Psoas muscle (tissue), 8 donors: ENCODE data around the gene LRTM2. TPM values are rescaled to one million over a fixed set of nuclear protein-coding genes. Genes with fewer than 3 reads are reported as not detected.

Source experiments
- ATAC-seq, 4 donors: fragments of 200-7000 bp; cut with Tn5 transposase; one replicate each; pipeline ENCODE4 v1.9.1; 2020; ENCODE audit warnings: moderate library complexity in 3 of 4, mild to moderate bottlenecking in 2 of 4
- DNase-seq, 2 donors: peaks; one replicate each; pipeline ENCODE4 v3.0.0-alpha.2; 2020
- H3K27ac ChIP-seq: fragments of 200-600 bp; one replicate; pipeline ENCODE4 v1.8.0; 2022
- H3K27me3 ChIP-seq, 3 donors: fragments of 200-600 bp in 1 of 3; one replicate each; pipeline versions ENCODE4 v1.6.1 to v1.8.0; 2013 to 2022; ENCODE audit warnings: low read length in 2 of 3, mild to moderate bottlenecking in 2 of 3, moderate library complexity in 1 of 3; ENCODE audit not compliant: insufficient read depth in 3 of 3
- H3K36me3 ChIP-seq, 2 donors: fragments of 200-600 bp in 1 of 2; one replicate each; pipeline versions ENCODE4 v1.6.1 to v1.8.0; 2013 to 2022; ENCODE audit warnings: low read depth in 1 of 2, mild to moderate bottlenecking in 1 of 2, moderate library complexity in 1 of 2; ENCODE audit not compliant: insufficient read depth in 1 of 2
- H3K4me1 ChIP-seq: fragments of 200-600 bp; one replicate; pipeline ENCODE4 v1.8.0; 2022
- H3K4me3 ChIP-seq: fragments of 200-600 bp; one replicate; pipeline ENCODE4 v1.8.0; 2022; ENCODE audit warnings: mild to moderate bottlenecking
- H3K9me3 ChIP-seq: fragments of 200-600 bp; one replicate; pipeline ENCODE4 v1.8.0; 2022
- WGBS, 3 donors: extraction: QIAGEN DNeasy Blood & Tissue Kit; methylation state at CpG; one replicate each; pipeline versions ENCODE4 v1.1.6 to v1.1.7; 2013; 5-methylcytosine and 5-hydroxymethylcytosine counted together
- intact Hi-C, 2 donors: fragments of 100-400 bp; cut with DNase I; formaldehyde crosslinking; loops; one replicate each; pipeline versions ENCODE4 v1.11.0 to v1.14.2; 2022
- polyA plus RNA-seq, 3 donors: library from polyadenylated mRNA; stranded (reverse); fragments of 200-250 nt; gene quantifications; one replicate each; pipeline ENCODE4 v1.2.3, GENCODE V29; 2013
- total RNA-seq, 4 donors: library from RNA; stranded (reverse); fragmentation: NEBNext Ultra II Directional in 2 of 4; extraction: Animal tissue kit (Norgen Biotek cat#: 25700) in 2 of 4; gene quantifications; one replicate each; pipeline versions ENCODE4 v1.2.1 to v1.2.4, GENCODE V29; 2021 to 2023
- TF ChIP-seq, protein P1 (sequence below): fragments of 200-600 bp; IDR thresholded peaks from one replicate; pipeline ENCODE4 v1.8.0; 2022; ENCODE audit warnings: antibody characterized with exemption
- donor health status: healthy with polysubstance abuse.
- donor health status: DM: no; HTN: no; CAD: no; lungs with moderate emphysema.
- donor health status: Bipolar disorder and iron deficiency.
- donor health status: healthy.
- donor health status: DM: yes; HTN: yes; CAD: no.
- donor health status: DM: no; HTN: no; CAD: no.
- donor health status: DM: no; HTN: no; CAD: no.
- donor health status: DM: yes; HTN: yes; CAD: no.

LRTM2 gene
- total and polyA plus RNA-seq, 7 donors, result not detected

DNA sequence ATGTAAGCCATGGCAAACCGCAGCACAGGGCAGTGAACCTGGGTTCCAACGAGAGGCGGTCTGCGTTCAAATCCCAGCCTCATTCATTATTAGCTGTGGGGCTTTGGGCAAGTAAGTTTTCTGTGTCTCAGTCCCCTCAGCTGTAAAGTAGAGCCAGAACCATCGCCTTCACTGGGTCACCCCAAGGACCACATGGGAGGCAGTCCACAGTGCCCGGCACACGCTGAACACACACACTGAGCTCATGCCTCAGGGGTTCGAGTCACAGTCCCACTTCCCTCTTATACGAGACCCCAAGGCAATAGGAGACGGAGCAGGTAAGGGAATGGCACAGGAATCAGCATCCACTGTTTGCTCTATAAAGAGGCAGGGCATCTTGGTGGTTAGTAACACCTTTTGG, 19.1 kb downstream of the LRTM2 start:
- Histone ChIP-seq H3K27ac (no peak overlapping the region), H3K4me3 (no peak overlapping the region), H3K27me3 (peaks cover 0 to 12% (median 4%) of the 10 kb centered on the region in 3 donors), H3K9me3 (no peaks in the 10 kb centered on the region), H3K4me1 (no peaks in the 10 kb centered on the region), H3K36me3 (no peaks in the 10 kb centered on the region)
- TF ChIP-seq, protein P1, sequence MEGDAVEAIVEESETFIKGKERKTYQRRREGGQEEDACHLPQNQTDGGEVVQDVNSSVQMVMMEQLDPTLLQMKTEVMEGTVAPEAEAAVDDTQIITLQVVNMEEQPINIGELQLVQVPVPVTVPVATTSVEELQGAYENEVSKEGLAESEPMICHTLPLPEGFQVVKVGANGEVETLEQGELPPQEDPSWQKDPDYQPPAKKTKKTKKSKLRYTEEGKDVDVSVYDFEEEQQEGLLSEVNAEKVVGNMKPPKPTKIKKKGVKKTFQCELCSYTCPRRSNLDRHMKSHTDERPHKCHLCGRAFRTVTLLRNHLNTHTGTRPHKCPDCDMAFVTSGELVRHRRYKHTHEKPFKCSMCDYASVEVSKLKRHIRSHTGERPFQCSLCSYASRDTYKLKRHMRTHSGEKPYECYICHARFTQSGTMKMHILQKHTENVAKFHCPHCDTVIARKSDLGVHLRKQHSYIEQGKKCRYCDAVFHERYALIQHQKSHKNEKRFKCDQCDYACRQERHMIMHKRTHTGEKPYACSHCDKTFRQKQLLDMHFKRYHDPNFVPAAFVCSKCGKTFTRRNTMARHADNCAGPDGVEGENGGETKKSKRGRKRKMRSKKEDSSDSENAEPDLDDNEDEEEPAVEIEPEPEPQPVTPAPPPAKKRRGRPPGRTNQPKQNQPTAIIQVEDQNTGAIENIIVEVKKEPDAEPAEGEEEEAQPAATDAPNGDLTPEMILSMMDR, result no peak
- intact Hi-C loops, result loop anchor here in 1 of 2 donors (5.0 kb wide), 1 partner anchor 73 kb away; no protein-coding TSS in a partner anchor
- DNase-seq, result no peak
- ATAC-seq, result no peak
- WGBS, 3 donors, result 92 to 93% (median 93%) methylated on average over 10 of the region's 10 CpGs

DNA sequence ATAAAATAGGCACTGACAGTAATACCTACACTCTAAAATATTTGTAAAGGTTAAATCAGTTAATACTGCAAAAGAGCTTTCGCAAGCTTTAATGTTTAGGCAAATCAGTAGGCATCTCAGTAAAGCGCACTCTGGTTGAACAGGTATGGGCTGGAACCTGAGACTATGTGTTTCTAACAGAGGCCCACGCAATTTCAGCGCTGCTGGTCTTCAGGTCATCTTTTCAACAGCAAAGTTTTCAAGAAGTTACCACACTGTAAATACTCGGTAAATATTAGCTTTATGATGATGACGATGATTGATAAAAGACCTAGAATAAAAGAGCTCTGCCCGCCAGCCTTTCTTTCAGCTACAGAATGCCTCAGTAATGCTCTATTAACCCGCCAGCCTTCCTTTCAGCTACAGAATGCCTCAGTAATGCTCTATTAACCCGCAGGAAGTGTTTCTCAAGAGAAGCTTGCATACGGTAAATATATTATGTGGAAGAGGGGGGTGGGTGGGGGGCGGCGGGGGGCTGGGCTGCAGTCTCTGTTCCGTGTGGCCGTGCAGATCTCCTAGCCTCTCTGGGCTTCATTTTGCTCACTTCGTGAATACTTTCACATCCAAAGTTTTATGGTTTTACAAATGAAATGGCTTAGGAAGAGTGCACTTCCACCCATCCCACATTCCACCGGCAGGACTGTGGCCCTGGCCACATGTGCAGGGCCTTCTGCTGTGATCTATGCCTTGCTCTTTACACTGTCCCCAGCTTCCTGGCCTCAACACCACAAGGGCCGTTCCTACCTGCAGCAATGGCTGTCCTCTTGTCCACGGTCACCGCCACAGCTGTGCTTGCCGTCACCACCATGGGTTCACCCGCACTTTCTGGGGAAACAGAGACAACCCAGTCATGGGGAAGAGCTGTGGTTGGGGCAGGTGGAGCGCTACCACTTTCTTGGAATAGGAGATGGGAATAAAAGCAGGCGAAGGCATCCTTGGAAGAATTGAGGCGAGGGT, 19.9 kb downstream of the LRTM2 start:
- no peak for ATAC-seq
- no peak overlapping the region for H3K27ac ChIP-seq
- no peak overlapping the region for H3K4me3 ChIP-seq
- no peaks in the 10 kb centered on the region for H3K4me1 ChIP-seq
- no peaks in the 10 kb centered on the region for H3K9me3 ChIP-seq
- no peak for DNase-seq
- 68 to 71% (median 68%) methylated on average over 24 of the region's 24 CpGs for WGBS, 3 donors
- H3K36me3 ChIP-seq, result no peaks in the 10 kb centered on the region
- TF ChIP-seq, protein P1, result no peak
- peaks cover 0 to 12% (median 4%) of the 10 kb centered on the region in 3 donors for H3K27me3 ChIP-seq
- intact Hi-C loops, result loop anchor here in 1 of 2 donors (5.0 kb wide), 1 partner anchor 72 kb away; no protein-coding TSS in a partner anchor

DNA sequence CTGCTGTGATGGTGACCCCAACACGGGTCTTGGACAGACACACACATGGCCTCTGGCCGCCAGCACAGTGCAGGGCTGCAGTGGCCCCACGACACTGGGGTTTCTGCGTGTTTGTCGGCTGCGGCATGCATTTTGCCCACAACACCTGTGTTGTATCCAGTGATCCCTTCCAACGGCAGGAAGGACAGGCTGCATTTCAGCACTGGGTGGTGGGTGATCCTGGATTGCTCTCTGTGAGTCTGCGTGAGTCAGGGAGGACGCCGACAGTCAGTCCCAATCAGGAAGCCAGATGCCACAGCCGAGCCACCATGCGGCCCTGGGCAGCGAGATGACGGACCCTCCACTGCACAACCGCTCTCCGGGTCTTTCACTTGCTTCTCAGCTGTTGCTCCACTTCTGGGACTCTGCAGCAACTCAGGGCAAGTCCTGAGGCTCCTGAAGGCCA, 20.6 kb downstream of the LRTM2 start:
- no peaks in the 10 kb centered on the region for H3K9me3 ChIP-seq
- H3K27ac ChIP-seq, result no peak overlapping the region
- ATAC-seq, result no peak
- 84 to 86% (median 86%) methylated on average over 16 of the region's 16 CpGs for WGBS, 3 donors
- DNase-seq, result no peak
- H3K27me3 ChIP-seq, result peaks cover 0 to 12% (median 4%) of the 10 kb centered on the region in 3 donors
- intact Hi-C loops, result no loop called here
- TF ChIP-seq, protein P1, result no peak
- H3K4me3 ChIP-seq, result no peak overlapping the region
- no peaks in the 10 kb centered on the region for H3K4me1 ChIP-seq
- no peaks in the 10 kb centered on the region for H3K36me3 ChIP-seq

DNA sequence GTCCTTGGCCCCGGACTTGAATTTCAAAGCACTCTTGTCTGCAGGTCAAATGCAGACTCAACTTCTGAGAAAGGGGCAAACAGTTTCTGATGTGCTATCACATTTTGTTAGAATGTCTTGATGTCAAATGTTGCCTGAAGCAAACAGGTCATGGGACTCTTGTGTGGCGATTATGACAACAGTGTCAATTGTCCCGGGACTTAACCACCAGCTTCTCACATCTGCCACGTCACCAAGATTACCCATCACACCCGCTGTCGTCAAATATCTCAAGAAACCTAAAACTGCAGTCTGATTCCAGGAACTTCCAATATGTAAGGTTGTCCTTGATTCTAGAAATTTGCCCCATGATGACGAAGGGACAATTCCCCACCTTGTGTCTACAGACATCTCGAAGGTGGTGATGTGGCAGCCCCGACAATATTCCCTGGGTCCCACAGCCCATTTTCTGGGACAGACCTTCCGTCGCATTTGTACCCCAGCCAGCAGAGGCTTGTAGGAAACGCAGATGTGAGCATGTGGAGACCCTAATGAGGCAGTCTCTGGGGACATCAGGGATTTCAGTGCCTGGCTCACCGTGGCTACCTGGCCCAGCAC, 21.3 kb downstream of the LRTM2 start:
- 75 to 79% (median 78%) methylated on average over 13 of the region's 13 CpGs for WGBS, 3 donors
- TF ChIP-seq, protein P1, result no peak
- no peak for DNase-seq
- H3K4me1 ChIP-seq, result no peaks in the 10 kb centered on the region
- intact Hi-C loops, result no loop called here
- ATAC-seq, result no peak
- H3K4me3 ChIP-seq, result no peak overlapping the region
- H3K27ac ChIP-seq, result no peak overlapping the region
- H3K9me3 ChIP-seq, result no peaks in the 10 kb centered on the region
- peaks cover 0 to 10% (median 2%) of the 10 kb centered on the region in 3 donors for H3K27me3 ChIP-seq
- H3K36me3 ChIP-seq, result no peaks in the 10 kb centered on the region
